ENCODE results near the gene TMIGD1. TPM values are rescaled to one million over a fixed set of nuclear protein-coding genes. Genes with fewer than 3 reads are reported as not detected.

TMIGD1 gene
- total RNA-seq, 1 experiment from 2014 or later, result not detected

DNA sequence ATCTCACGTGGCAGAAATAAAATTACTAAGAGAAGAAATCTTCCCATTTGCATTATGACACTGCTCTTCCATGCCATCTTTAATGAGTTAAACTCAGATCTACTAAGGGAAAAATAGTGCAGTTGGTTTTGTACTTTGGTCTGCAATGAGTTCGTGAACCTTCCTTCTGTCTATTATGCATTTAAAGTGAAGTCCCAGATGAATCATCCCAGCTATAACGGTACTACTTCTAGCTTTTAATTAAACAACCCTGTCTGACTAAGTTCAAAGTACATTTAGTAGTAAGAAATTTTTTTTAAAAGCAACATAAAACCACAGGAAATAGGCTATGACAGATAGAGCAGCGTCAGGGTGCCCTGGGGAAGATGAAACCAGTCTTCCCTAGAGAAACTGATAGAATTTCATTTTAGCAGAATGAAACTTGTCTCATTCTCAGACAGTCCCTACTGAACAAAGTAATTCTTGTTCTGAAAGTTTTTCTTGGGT is 1.8 kb downstream of the TMIGD1 start:
- peak; percentile 67 for DNase-seq (ENCODE audit: low read depth)

DNA sequence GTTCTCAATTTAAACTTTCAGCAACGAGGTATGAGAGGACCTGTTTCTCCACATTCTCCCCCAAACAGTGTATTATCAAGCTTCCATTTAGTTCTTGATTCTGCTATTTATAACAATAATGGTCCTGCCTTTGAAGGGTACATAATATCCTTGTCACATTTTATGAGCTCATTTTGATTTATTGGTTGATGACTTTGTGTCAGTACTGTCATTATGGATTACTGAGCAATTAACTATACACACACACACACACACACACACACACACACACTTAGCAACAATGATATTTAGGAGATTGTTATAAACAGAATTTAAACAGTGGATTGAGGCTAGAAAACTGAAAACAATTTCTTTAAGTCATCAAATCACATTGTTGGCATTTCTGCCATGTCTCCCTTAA is 7.0 kb downstream of the TMIGD1 start:
- DNase-seq (ENCODE audit: low read depth), result no peak

DNA sequence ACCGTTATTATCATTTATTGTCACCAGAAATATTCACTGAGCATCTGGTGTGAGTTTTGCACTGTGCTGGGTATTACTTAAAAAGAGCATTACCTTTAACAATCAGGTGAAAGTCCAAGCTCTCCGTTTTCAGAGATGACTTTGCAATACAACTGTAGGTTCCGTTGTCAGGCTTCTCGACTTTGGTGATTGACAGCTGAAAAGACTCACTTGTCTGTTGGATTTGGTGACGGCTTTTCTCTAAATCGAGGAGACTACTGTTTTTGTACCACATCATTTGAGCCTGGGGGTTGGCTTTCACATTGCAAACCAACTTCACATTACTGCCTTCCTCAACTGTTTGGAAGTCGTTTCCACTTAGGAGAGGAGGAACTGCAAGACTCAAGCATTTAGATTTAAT is 9.1 kb downstream of the TMIGD1 start:
- no peak for DNase-seq (ENCODE audit: low read depth)

DNA sequence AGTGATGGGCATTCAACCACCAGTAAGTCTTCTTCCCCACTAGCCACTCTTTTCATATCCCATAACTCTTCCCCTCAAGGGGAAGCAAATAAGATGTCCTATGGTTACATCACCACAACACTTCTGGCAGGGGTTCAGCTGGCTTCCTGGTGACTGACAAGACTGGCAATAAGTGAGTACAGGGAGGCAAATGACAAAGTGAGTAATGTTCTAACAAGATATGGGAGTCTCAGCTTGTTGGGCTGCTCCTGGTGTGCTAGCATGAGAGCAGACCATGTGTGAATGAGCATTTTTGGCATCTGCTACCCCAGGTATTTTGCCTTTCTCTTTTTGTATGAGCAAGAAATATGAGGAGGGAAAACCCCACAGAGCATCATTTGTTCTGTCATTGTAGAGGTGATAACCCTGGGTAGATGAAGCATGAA is 9.9 kb downstream of the TMIGD1 start:
- DNase-seq (ENCODE audit: low read depth), result peak; percentile 35

DNA sequence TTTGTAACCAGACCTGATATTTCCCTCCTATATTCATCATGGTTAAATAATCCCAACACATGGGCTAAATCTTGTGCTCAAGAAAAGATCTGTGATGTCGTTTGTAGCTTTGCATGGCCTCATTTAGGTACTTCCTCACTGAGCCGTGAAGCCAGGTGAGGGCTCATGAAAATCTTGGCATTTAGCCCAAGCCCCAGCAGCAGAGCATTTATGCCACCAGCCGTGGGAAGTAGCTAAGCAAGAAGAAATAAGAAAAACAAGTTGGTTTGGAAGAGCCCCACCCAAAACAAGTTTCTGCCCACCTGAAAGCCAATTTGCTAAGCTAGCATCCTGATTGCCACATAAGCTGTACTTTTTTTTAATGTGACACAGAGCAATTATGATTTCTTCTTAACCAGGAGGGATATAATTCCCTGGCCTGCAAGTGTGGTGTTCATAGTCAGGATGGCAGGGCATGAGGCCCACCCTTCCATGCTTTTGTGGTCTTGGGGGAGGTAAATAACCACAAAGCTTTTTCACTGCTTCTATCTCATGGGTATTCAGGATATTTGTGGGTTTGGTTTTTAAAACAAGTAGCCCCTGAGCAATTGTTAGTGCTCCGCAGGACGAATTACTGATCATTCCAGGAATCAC is 10.5 kb downstream of the TMIGD1 start:
- no peak for DNase-seq (ENCODE audit: low read depth)

DNA sequence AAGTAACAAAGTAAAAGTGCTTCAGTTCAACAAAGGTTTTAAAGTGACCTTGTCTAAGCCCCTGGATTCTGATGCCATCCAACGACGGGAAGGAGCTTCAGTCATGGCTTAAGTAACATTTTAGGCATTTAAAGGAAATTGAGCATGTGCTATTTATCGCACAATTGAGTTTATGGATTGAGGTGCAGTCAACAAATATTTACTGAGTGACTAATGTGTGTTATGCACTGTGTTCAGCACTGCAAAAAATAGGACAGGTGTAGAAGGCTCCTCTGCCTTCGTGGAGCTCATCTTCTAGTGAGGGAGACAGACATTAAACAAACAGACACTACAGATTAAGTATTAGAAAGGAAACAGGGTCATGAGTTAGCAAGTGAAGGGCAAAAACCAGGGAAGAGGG is 12.5 kb downstream of the TMIGD1 start:
- no peak for DNase-seq (ENCODE audit: low read depth)

DNA sequence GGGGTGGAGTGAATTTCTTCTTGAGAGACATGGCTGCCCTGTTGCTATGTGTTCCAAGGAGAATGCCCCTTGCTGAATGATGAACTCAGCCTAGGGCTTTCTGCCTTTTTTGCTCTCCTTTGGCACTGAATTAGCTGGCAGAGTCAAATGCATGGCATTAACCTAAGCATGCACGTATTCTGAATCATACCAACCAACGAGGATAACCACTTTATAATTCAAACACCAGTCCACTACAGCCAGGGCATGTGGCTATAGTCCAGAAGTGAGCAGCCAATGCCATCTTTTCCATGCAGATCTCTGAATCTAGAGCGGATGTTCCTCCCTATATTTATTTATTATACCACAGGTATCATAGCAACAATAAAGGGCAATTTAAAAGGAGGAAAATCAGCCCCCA is 15.7 kb downstream of the TMIGD1 start:
- DNase-seq (ENCODE audit: low read depth), result no peak

DNA sequence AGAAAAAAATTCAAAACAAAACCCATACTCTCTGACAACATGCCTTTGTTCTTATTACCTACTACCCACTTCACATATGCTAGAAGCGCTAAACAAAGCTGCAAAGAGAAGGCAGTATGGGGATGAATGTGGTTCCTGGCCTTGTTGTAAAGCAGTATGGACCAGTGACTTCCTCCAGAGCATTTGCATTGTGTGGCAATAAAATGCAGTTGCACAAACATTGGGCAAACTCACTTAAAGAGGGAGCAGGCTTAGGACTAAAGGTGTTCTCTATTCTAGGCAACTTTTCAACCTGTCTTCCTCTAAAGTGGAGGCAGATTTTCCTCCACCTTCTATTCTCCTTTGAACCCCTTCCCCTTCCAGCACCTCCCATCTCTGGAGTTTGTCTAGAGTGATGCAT is 17.1 kb downstream of the TMIGD1 start:
- no peak for DNase-seq (ENCODE audit: low read depth)

DNA sequence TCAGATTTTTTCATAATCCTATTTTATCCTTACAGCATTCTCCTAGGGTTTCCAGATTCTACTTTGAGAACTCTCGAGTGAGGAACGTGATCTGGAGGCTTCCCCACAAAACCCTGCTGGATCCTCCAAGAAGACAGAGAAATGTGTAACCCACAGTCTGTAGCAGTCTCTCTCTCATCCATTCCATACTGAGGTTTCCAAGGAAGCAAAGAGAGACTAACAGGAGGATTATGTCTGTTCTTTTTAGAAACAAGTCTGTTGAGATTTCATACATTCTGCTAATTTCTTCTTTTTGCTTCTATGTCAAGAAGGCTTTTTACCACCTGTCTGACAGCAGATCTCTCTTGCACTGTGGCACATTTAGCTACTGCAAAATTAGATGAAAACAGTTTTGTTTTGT is 18.8 kb downstream of the TMIGD1 start:
- DNase-seq (ENCODE audit: low read depth), result no peak

DNA sequence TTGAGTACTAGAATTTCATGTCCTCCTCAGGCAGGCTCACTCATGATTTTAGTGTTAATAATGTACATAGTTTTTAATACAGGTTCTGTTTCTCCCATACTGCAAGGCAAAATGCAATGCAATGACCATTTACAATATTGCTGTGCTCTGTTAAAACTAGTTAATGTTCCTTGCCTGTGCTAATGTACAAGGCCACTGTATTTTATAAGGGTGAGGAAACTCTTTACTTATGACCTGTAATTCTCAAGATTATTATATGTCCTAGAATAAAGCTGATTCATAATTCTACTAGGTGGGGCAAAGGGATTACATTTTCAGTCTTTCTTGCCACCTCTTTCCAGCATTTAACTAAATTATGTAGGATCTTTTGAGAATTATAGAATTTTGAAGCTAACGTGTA is 19.4 kb downstream of the TMIGD1 start:
- no peak for DNase-seq (ENCODE audit: low read depth)

DNA sequence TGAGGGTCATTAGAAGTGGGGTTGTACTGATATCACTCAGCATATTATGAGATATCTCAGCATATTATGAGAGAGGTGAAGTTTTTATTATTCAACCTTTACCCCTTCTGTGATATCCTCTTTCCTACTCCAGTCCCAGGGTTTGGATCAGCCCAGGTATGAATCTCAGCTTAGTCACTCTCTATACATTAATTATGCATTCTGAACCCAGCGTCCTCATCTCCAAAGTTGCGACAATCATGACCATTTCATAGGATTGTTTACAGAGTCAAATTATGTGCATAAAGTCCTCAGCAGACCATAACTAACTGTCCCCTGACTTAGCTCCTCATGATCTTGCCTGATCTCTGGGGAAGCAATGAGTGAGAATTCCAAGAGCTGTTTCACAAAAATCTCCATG is 21.6 kb downstream of the TMIGD1 start:
- no peak for DNase-seq (ENCODE audit: low read depth)

DNA sequence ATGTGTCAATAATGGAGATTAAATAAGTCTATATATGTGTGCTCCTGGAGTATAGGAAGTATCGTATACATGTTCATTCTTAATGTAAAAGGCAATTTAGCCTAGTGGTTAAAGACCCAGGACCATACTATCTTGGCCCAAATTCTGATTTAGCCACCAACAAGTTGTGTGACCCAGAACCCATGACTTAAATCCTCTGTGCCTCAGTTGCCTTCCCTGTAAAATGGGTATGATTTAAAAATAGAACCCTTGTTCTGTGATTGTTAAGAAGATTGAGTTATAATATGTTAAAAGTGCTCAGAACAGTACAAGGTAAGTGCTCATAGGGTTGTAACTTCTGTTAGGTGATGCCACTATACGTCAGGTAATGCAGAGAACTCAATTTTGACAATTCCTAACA is 23.3 kb downstream of the TMIGD1 start:
- DNase-seq (ENCODE audit: low read depth), result no peak

DNA sequence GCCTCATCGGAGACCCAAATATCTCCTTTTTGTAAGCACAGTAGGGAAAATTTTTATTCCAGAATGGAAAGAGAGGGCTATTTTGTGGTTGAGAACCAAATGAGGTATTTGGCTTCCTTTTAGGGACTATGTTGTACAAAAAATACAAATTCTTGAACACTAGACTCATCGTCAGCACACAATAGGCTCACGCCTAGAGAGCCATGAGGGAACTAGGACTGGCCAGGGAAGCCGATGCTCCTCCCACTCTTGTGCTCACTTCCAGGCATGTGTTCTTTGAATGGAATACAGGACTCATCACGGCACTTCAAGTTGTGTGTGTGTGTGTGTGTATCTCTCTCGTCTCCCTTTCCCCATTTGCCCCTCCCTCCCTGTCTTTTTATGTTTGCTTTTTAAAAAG is 24.3 kb downstream of the TMIGD1 start:
- peak; percentile 15 for DNase-seq (ENCODE audit: low read depth)

DNA sequence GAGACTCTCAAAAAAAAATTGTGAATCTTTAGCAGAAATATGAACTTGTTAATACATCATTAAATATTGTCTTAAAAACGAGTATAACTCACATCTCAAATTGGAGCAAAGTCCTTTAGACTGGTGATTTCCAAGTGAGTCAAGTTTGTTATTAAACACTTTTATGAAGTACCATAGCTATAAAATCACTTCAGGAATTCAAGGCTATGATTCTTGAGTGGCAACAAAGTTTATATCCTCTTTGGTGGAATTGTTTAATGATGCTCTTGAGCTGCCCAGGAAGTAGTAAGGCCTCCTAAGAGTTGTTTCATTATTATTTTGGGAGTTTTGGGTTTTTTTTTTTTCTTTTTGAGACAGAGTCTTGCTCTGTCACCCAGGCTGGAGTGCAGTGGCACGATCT is 25.5 kb downstream of the TMIGD1 start:
- DNase-seq (ENCODE audit: low read depth), result no peak

DNA sequence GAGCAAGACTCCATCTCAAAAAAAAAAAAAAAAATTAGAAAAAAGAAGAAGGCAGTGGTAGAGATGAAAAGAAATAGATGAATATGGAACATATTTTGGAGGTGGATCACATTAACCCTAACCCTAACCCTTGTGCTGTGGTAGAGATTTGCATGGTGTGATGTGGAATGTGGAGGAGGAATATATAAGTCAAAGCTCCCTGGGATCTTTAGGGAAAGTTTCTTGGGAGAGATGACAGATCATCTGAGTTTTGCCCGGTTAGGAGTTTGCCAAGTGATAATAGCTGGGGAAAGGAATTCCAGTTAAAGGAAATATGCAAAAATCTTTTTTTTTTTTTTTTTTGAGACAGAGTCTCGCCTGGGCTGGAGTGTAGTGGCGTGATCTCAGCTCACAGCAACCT is 29.1 kb downstream of the TMIGD1 start:
- DNase-seq (ENCODE audit: low read depth), result no peak

DNA sequence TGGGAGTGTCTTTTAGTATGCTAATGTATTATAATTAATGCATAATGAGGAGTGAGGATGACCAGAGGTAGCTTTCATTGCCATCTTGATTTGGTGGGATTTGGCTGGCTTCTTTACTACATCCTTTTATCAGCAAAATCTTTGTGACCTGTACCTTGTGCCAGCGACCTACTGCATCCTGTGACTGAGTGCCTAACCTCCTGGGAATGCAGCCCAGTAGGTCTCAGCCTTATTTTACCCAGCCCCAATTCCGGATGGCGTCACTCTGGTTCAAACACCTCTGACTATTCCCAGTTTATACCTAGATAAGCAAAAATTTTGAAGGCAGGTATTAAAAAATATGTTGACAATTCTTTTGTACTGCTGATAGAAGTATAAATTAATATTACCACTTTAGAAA is 31.6 kb downstream of the TMIGD1 start:
- no peak for DNase-seq (ENCODE audit: low read depth)

DNA sequence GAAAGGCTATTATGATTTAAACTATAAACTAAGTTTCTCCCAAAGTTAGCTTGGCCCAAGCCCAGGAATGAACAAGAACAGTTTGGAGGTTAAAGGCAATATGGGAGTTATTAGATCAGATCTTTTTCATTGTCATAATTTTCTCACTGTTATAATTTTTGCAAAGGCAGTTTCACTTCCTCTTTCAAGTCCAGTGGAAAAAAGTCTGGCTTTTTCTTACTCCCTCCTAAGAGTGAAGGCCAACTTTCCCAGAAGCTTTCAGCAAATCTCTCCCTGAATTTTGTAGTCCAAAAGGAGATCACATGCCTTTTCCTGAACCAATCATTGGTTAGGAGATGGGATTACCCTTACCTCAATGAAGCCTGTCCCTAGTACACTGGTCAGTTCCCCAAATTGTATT is 33.0 kb downstream of the TMIGD1 start:
- DNase-seq (ENCODE audit: low read depth), result no peak

DNA sequence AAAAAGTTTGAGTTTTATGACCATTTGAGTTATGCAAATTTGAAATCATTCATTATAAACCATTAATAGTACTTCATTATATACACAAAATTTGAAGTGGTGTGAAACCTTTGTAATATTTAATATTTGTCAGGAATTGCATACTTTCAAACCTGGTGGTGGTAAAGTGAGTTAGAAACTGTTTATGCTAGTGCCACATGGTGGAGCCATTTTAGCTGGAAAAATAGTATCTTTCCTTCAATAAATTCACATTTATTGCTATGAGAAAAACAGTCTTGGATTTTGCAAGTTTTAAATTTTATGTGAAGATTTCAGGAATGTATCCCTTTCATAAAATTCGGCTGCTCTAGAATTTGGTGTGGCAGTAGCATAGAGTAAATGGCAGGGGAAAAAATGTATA is 34.9 kb downstream of the TMIGD1 start:
- no peak for DNase-seq (ENCODE audit: low read depth)

DNA sequence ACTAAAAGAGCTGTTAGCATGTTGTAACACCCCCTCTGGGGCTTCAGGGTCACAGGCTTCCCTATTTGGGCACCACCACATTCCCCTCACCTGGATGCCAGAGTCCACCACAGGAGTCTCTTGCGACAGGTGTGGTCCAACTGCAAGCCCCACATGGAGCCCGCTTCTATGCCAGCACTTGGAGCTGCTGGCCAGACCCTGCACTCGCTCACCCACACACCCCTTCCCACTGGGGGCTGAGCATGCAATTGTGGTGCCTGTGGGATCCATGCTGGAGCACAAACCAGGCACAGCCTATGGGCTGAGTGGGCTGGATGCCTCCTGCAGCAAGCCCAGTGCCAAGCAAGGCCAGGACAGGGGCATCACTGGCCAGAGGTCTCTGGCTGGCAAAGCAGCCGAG is 36.1 kb downstream of the TMIGD1 start:
- no peak for DNase-seq (ENCODE audit: low read depth)

DNA sequence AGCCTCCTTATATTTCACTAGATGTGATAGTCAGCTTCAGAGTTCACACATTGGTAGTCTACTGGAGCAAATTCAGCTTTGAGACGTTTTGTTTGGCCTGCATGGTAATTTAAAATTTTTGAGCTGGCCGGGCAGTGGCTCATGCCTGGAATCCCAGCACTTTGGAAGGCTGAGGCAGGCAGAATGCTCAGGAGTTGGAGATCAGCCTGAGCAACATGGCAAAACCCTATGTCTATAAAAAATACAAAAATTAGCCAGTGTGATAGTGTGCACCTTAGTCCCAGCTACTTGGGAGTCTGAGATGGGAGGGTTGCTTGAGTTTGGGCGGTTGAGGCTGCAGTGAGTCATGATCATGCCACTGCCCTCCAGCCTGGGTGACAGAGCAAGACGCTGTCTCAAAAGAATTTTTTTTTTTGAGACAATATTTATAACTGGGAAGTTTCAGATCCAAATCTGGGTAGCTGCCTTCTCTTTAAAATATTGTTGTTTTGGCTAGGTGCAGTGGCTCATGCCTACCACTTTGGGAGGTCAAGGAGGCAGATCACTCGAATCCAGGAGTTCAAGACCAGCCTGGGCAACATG is 37.3 kb downstream of the TMIGD1 start:
- no peak for DNase-seq (ENCODE audit: low read depth)

DNA sequence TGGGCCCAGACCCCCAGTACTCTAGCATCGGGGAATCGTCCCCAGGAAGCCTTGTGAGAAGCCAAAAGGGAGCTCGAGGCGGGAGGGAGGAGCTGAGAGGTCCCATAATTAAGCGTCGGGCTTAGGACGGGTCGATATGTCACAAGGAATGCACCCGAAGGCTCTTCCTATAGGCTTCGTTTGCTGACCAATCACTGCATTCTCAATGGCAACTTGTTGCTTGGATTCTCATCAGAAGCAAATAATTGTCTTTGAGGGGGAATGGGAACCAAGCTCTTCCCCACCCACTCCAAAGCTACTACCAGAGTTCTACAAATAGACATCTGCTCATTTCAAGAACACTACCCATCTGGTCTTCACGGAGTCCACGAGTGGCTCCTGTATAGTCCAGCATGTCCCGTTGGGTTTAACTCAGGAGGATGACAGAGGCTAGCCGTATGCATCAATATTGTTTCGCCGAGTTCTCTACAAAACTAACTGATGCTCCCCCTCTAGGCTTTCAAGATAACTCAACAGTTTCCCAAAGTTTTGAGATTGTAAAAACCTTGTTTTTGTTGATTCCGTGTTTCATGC is 41.5 kb downstream of the TMIGD1 start:
- DNase-seq (ENCODE audit: low read depth), result peak; percentile 47

DNA sequence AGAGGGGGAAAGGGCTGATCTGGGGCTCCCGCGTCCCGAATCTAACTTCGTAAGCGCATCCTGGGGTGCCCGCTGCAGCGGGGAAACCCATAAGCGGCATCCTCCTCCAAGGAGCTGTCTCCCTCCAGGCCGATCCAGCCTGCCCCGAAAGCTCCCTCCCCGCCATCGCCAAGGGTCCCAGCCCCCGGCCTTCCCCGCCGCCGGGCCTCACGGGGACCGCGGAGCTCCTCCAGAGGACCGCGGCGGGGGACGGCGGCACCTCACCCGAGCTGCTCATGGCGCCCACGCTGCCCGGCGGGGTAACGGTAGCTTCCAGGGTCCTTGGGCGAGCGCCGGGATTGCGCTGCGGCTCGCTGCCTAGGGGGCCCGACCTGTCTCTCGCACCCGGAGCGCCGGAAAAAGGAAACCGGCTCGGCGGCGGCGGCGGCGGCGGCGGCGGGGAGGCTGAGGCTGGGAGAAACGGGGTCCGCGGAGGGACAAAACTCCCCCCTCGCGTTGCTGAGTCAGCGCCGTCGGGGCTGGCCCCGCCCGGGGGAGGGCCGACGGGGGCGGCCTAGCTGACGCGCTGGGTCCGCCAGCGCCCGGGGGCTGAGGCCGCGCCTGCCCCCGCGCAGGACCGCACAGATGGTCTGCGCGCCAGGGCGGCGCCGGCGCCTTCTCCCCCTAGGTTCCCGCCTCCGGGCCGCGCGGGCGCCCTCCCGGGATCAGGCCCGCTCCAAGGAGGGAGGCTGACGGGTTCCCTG is 42.1 kb downstream of the TMIGD1 start, which contains the start of gene BLMH:
Gene BLMH, minus strand, starts transcription at position 402 of the 743 bp plus-strand sequence. Its CDS starts 125 bp downstream, at position 277.
- peak; percentile 76 for DNase-seq (ENCODE audit: low read depth)
